H1 (cell line): Measurements from ENCODE around the gene SEMA3F. TPM values are rescaled to one million over a fixed set of nuclear protein-coding genes. Genes with fewer than 3 reads are reported as not detected.

Experiments used
- BCL11A ChIP-seq, 2 experiments: IDR thresholded peaks; one replicate each; pipeline ENCODE4 v1.6.1; 2011; ENCODE audit warnings: low read depth in 2 of 2, low read length in 2 of 2, mild to moderate bottlenecking in 2 of 2
- CHD7 ChIP-seq: fragments of 300-600 bp; sonication (generic); IDR thresholded peaks from 2 replicates; pipeline ENCODE4 v1.7.1; 2012; ENCODE audit warnings: low read length, moderate library complexity, mild to moderate bottlenecking, inconsistent platforms; ENCODE audit not compliant: insufficient replicate concordance
- EP300 ChIP-seq, 2 experiments: IDR thresholded peaks; 1 replicate in 1 of 2; 2 replicates in 1 of 2; pipeline ENCODE4 v1.6.1; 2011 to 2012; ENCODE audit warnings: low read depth in 2 of 2, low read length in 2 of 2, mild to moderate bottlenecking in 2 of 2, borderline replicate concordance in 1 of 2, inconsistent platforms in 1 of 2, moderate library complexity in 1 of 2
- JUN ChIP-seq: IDR thresholded peaks from 2 replicates; pipeline ENCODE4 v1.6.1; 2011; ENCODE audit warnings: low read depth, mild to moderate bottlenecking, improper control_type of control experiment, low read length
- MAX ChIP-seq: IDR thresholded peaks from 2 replicates; pipeline ENCODE4 v1.6.1; 2012; ENCODE audit warnings: inconsistent platforms
- NRF1 ChIP-seq: IDR thresholded peaks from 2 replicates; pipeline ENCODE4 v1.6.1; 2011; ENCODE audit warnings: mild to moderate bottlenecking, low read depth, low read length, improper control_type of control experiment
- POLR2A ChIP-seq, 2 experiments: IDR thresholded peaks; 1 replicate in 1 of 2; 2 replicates in 1 of 2; pipeline ENCODE4 v1.6.1; 2011; ENCODE audit warnings: low read depth in 2 of 2, low read length in 2 of 2, mild to moderate bottlenecking in 2 of 2; ENCODE audit errors: control extremely low read depth in 1 of 2
- SAP30 ChIP-seq: fragments of 300-600 bp; sonication (generic); IDR thresholded peaks from 2 replicates; pipeline ENCODE4 v1.7.1; 2012; ENCODE audit warnings: low read length, moderate library complexity, mild to moderate bottlenecking, inconsistent platforms; ENCODE audit not compliant: insufficient read depth, insufficient replicate concordance
- SIX5 ChIP-seq: IDR thresholded peaks from 2 replicates; pipeline ENCODE4 v1.6.1; 2011; ENCODE audit warnings: mild to moderate bottlenecking, low read depth, low read length
- TAF7 ChIP-seq: optimal IDR thresholded peaks from 2 replicates; pipeline ENCODE3; 2011; ENCODE audit warnings: low read depth, mild to moderate bottlenecking, inconsistent platforms, low read length, moderate library complexity, borderline replicate concordance
- polyA plus RNA-seq, 7 experiments: library from polyadenylated mRNA; depleted of rRNA in 3 of 7; stranded (reverse) in 5 of 7; unstranded in 2 of 7; fragments of >200 nt in 5 of 7; fragments of 200-250 nt in 2 of 7; gene quantifications; 1 replicate in 5 of 7; 2 replicates in 1 of 7; 4 replicates in 1 of 7; pipeline versions ENCODE4 v1.2.1 to v1.2.3, GENCODE V29; 2011 to 2013; ENCODE audit warnings: missing spikeins in 2 of 7, mixed read lengths in 2 of 7
- total RNA-seq: library from RNA; stranded (reverse); fragmentation: NEBNext Ultra II Directional; extraction: Animal tissue kit (Norgen Biotek cat#: 25700); gene quantifications from 2 replicates; pipeline ENCODE4 v1.2.1, GENCODE V29; 2021

Gene SEMA3F
- total and polyA plus RNA-seq, 2 of the 8 experiments (the other 6 are each of a cell fraction or from before 2014, with no cell fraction given) = 20.3 to 37.0 TPM

GRCh38 chr3:50150863-50151686 is 4.0 kb upstream of the SEMA3F start (continued):
- TF ChIP-seq SAP30 (no peak), BCL11A (IDR thresholded peaks at IDR 0.05; ENCODE audit: low read depth in 2 of 2, low read length in 2 of 2) (no peak), MAX (peak; percentile 56), EP300 (IDR thresholded peaks at IDR 0.05; ENCODE audit: borderline replicate concordance in 1 of 2, low read depth in 2 of 2, low read length in 2 of 2) (no peak), POLR2A (IDR thresholded peaks at IDR 0.05; ENCODE audit: control extremely low read depth in 1 of 2, low read depth in 2 of 2, low read length in 2 of 2) (no peak), CHD7 (no peak), SIX5 (no peak), JUN (no peak), TAF7 (no peak), NRF1 (no peak)
